OCI-M2 (cell line): ENCODE results near the gene MARVELD1.

Source experiments
- DNase-seq: peaks from one replicate; lab custom pipeline; 2025; ENCODE audit not compliant: unreplicated experiment; lab: John Stamatoyannopoulos, UW

MARVELD1 gene

DNA sequence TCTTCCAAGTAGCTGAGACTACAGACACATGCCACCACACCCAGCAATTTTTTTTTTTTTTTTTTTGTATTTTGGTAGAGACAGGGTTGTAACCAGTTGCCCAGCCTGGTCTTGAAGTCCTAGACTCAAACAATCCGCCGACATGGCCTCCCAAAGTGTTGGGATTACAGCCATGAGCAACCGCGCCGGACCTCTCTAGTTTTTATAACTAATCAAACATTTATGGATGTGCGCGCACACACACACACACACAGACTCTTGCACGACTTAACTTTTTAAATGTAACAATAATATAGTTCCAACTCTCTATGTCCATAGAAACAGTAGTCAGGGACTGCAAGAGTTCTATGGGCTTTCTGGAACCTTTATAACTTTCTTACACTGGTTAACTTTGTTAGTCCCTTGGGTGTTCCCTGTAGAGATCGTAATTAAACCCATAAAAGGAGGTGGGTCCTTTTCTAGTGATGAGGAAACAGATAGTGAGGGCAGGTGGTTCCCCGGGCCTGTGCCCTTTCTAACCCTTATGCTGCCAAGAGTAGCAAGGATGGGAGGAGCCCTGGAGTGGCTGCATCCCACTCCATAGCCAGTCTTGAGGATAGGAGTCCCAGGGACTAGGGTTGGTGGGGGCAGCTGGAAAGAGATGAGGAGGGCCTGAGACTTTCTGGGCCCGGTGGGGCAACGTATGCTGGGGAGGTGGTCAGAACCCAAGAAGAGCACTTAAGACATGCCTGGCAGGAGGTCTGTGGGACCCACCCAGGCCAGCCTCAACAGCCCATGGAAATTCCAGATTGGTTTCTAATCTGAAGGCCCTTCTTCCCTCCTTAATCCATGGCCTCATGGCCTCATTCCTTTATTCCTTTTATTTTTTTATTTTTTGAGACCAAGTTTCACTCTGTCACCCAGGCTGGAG, 8.6 kb downstream of the MARVELD1 start:
- no peak for DNase-seq

- DNase-seq = no peak
Measured at GRCh38 chr10:97723001-97723400, 9.5 kb downstream of the MARVELD1 start.

- DNase-seq = no peak
Measured at GRCh38 chr10:97724341-97724941, 10.9 kb downstream of the MARVELD1 start.

- DNase-seq = no peak
Measured at GRCh38 chr10:97726636-97727178, 13.2 kb downstream of the MARVELD1 start.

GRCh38 chr10:97729014-97729413, 15.5 kb downstream of the MARVELD1 start:
- no peak for DNase-seq

- peak; percentile 53 for DNase-seq
Measured at GRCh38 chr10:97731346-97732051, 18.0 kb downstream of the MARVELD1 start.

- no peak for DNase-seq
Measured at GRCh38 chr10:97732052-97732359, 18.5 kb downstream of the MARVELD1 start.

DNA sequence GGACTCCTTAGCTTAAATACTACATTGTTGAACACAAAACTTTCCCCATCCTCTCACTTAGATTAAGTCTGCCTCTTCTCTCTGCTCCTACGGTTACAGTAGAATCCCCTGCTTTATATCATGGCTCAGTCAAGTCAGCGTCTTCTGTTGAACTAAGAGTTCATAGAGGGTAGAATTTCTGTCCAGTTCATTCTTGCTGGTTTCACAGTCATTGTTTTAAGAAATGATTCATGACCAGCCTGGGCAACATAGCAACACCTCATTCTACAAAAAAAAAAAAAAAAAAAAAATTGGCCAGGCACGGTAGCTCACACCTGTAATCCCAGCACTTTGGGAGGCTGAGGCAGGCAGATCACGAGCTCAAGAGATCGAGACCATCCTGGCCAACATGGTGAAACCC, 19.7 kb downstream of the MARVELD1 start:
- no peak for DNase-seq

GRCh38 chr10:97734021-97734420, 20.5 kb downstream of the MARVELD1 start:
- no peak for DNase-seq

- no peak for DNase-seq
Measured at GRCh38 chr10:97736403-97736901, 22.9 kb downstream of the MARVELD1 start.

GRCh38 chr10:97736902-97737769, 23.6 kb downstream of the MARVELD1 start, which contains the start of gene ZFYVE27:
Gene ZFYVE27, plus strand, starts transcription at chr10:97737128. Its CDS starts 1,350 bp downstream, at chr10:97738478.
- peak; percentile 73 for DNase-seq

DNA sequence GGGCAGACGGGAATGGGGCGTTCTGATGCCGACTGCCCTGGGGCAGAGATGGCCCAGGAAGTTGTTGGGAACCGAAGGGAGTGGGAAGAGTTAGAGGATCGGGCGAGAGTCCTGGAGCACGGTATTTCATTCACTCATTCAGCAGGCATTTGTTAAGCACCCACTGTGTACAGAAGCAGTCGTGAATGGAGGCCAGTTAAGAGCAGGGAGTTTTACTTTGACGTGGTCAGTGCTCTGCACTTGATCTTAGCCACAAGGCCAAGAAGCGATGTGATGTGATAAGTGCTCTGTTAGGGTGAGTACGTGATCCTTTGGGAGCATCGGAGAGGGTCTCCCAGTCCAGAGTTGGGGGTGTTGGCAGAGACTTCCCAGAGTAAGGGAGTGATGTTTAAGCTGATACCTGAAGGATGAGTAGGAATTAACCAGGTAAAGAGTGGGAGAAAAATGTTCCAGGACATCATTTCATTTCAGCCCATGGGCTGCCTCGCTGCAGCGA, 24.3 kb downstream of the MARVELD1 start:
- no peak for DNase-seq

DNA sequence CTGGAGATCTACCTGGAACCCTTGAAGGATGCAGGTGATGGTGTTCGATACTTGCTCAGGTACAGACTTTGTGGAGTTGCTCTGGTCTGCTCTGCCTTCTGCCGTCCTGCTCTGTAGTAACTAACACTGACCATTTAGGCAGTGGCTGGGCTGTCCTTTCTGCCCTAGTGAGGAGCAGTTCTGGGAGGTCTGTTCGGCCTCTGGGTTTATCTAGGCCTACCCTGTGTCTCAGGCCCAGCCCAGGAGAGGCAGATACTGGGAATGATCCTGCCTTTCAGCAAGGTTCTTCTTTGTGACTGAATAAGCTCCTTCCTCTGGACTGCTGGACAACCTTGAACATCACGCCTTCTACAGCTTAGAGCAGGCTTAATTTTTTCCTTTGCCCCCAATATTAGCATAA, 25.1 kb downstream of the MARVELD1 start:
- no peak for DNase-seq

- DNase-seq = no peak
Measured at GRCh38 chr10:97740613-97741012, 27.1 kb downstream of the MARVELD1 start.

GRCh38 chr10:97743169-97743943, 29.8 kb downstream of the MARVELD1 start:
- DNase-seq = no peak

- DNase-seq = no peak
Measured at GRCh38 chr10:97744405-97745035, 31.0 kb downstream of the MARVELD1 start.

DNA sequence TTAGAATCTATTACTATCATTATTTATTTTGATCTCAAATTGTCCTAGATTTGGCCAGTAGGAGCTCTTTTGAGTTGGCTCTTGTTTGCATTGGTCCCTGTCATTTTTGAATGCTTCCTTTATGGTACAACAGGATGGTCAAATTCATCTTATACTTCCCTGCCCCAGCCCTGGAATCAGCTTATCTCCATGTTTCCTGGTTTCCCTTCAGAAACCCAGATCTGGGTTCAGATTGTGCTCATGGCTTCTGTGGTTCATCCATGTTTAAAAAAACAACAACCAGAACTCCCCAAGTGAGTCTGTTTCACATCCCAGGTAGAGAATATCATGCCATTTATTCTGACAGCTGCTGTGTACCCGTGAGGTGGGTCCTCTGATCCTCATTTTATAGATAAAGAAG, 34.0 kb downstream of the MARVELD1 start:
- DNase-seq = no peak

- no peak for DNase-seq
Measured at GRCh38 chr10:97748116-97748515, 34.6 kb downstream of the MARVELD1 start.

DNA sequence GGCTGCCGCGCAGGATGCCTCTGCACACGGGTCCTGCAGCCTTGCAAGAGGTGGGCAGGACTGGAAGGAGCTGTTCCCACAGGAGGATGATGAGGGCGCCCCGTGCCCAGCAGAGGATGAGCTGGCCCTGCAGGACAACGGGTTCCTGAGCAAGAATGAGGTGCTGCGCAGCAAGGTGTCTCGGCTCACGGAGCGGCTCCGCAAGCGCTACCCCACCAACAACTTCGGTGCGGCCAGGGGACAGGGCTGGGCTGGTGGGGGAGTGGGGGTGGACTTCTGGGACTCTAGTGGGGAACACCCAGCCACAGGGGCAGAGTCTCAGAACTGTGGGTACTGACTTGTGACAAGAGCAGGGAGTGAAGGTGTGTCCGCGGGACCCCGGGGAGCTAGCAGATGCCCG, 39.4 kb downstream of the MARVELD1 start:
- no peak for DNase-seq
